ENCODE data around the gene KRT76.

Gene KRT76

GRCh38 chr12:52813203-52813819, 36.2 kb upstream of the KRT76 start:
- DNase-seq: no peak

- DNase-seq: no peak
Observed at GRCh38 chr12:52812749-52813148, 35.6 kb upstream of the KRT76 start.

GRCh38 chr12:52812073-52812400, 34.9 kb upstream of the KRT76 start:
- no peak for DNase-seq

GRCh38 chr12:52811191-52812072, 34.3 kb upstream of the KRT76 start:
- DNase-seq: no peak

- no peak for DNase-seq
Observed at GRCh38 chr12:52810554-52810953, 33.4 kb upstream of the KRT76 start.

GRCh38 chr12:52809166-52809565, 32.0 kb upstream of the KRT76 start:
- no peak for DNase-seq

- DNase-seq: no peak
Observed at GRCh38 chr12:52808573-52809160, 31.5 kb upstream of the KRT76 start.

- no peak for DNase-seq
Observed at GRCh38 chr12:52807544-52808470, 30.7 kb upstream of the KRT76 start.

- DNase-seq: no peak
Observed at GRCh38 chr12:52806821-52807543, 29.8 kb upstream of the KRT76 start.

GRCh38 chr12:52806169-52806811, 29.1 kb upstream of the KRT76 start:
- no peak for DNase-seq

- no peak for DNase-seq
Observed at GRCh38 chr12:52805739-52806138, 28.6 kb upstream of the KRT76 start.

- DNase-seq: no peak
Observed at GRCh38 chr12:52805000-52805399, 27.9 kb upstream of the KRT76 start.

GRCh38 chr12:52802442-52802841, 25.3 kb upstream of the KRT76 start:
- no peak for DNase-seq

- no peak for DNase-seq
Observed at GRCh38 chr12:52801773-52802172, 24.6 kb upstream of the KRT76 start.

- DNase-seq: no peak
Observed at GRCh38 chr12:52800259-52800917, 23.2 kb upstream of the KRT76 start.

- no peak for DNase-seq
Observed at GRCh38 chr12:52799505-52800211, 22.5 kb upstream of the KRT76 start.

- no peak for DNase-seq
Observed at GRCh38 chr12:52798671-52799504, 21.7 kb upstream of the KRT76 start.

- no peak for DNase-seq
Observed at GRCh38 chr12:52798003-52798670, 21.0 kb upstream of the KRT76 start.

- no peak for DNase-seq
Observed at GRCh38 chr12:52797529-52797894, 20.4 kb upstream of the KRT76 start.

Data from NCI-H1092 treated with DMSO at 0.1 percent for 48 hours (cell line).